ENCODE measurements around the gene CD52. TPM values are rescaled to one million over a fixed set of nuclear protein-coding genes. Genes with fewer than 3 reads are reported as not detected.
"Not testable (repeated sequence)": the region's sequence is repeated elsewhere in the genome, so short reads cannot be mapped to it uniquely, and the experiment has no call there.

CD52 gene
- total RNA-seq, 3 donors from 2014 or later: 6.9 to 17.8 (median 13.1) TPM

DNA sequence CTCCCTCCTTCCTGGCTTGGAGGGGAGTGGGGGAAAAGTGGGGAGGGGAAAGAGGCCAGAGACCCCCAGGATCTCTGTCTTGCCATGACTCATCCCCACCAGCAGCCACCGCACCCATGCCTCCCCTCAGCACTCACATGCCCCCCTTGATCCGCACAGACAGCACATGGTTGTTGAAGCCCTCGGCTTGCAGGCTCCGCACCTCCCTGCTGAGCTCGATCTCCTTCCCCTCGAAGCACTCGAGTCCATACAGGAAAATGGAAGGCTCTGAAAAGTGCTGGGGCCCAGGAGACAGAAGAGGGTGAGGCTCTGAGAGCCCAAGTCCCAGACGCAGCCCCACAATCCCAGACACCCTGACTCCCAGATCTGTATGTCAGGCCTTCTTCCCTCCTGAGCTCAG is 10.8 kb downstream of the CD52 start:
- H3K4me1 ChIP-seq (ENCODE audit: low read depth): no peaks in the 10 kb centered on the region
- H3K9me3 ChIP-seq: no peaks in the 10 kb centered on the region
- no peak for TF ChIP-seq CTCF (IDR thresholded peaks at IDR 0.05)
- ATAC-seq (no peak), DNase-seq (no peak)
- H3K36me3 ChIP-seq (ENCODE audit: low read depth): no peaks in the 10 kb centered on the region
- H3K4me3 ChIP-seq: no peak overlapping the region
- intact Hi-C loops (cut with DNase I, micrococcal nuclease): no loop called here

- intact Hi-C loops (cut with DNase I, micrococcal nuclease); H3K9me3 ChIP-seq; H3K4me3 ChIP-seq; H3K4me1 ChIP-seq (ENCODE audit: low read depth); ATAC-seq; H3K36me3 ChIP-seq (ENCODE audit: low read depth); DNase-seq: not testable (repeated sequence)
Measured at GRCh38 chr1:26329380-26329779, 11.6 kb downstream of the CD52 start.

DNA sequence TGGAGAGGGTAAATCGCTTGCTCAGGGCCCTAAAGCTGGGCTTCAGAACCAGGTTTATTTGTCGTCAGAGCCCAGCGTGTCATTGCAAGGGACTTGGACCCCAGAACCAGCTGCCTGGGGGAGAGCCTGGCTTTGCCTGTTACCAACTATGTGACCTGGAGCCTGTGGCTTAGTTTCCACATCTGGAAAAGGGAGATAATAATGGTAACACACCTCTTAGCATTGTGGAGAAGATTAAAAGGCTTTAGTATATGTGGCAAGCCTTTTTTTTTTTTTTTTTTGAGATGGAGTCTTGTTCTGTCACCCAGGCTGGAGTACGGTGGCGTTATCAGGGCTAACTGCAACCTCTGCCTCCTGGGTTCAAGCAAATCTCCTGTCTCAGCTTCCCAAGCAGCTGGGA is 12.5 kb downstream of the CD52 start:
- Histone ChIP-seq H3K36me3 (ENCODE audit: low read depth) (no peaks in the 10 kb centered on the region), H3K4me1 (ENCODE audit: low read depth) (no peaks in the 10 kb centered on the region), H3K4me3 (no peak overlapping the region), H3K9me3 (no peaks in the 10 kb centered on the region)
- ATAC-seq: no peak
- TF ChIP-seq CTCF (IDR thresholded peaks at IDR 0.05): no peak
- no peak for DNase-seq
- intact Hi-C loops (cut with DNase I, micrococcal nuclease): no loop called here

GRCh38 chr1:26333312-26333711 is 15.6 kb downstream of the CD52 start:
- H3K4me1 ChIP-seq (ENCODE audit: low read depth); DNase-seq; H3K4me3 ChIP-seq; H3K9me3 ChIP-seq; intact Hi-C loops (cut with DNase I, micrococcal nuclease); H3K36me3 ChIP-seq (ENCODE audit: low read depth); ATAC-seq: not testable (repeated sequence)

GRCh38 chr1:26335774-26336476 is 18.2 kb downstream of the CD52 start:
- ATAC-seq: peak; percentile 6
- Histone ChIP-seq H3K9me3 (no peaks in the 10 kb centered on the region), H3K4me3 (no peak overlapping the region), H3K4me1 (ENCODE audit: low read depth) (peaks cover 4% of the 10 kb centered on the region), H3K36me3 (ENCODE audit: low read depth) (no peaks in the 10 kb centered on the region)
- no peak for DNase-seq
- no peak for TF ChIP-seq CTCF (IDR thresholded peaks at IDR 0.05)
- intact Hi-C loops (cut with DNase I, micrococcal nuclease): no loop called here

DNA sequence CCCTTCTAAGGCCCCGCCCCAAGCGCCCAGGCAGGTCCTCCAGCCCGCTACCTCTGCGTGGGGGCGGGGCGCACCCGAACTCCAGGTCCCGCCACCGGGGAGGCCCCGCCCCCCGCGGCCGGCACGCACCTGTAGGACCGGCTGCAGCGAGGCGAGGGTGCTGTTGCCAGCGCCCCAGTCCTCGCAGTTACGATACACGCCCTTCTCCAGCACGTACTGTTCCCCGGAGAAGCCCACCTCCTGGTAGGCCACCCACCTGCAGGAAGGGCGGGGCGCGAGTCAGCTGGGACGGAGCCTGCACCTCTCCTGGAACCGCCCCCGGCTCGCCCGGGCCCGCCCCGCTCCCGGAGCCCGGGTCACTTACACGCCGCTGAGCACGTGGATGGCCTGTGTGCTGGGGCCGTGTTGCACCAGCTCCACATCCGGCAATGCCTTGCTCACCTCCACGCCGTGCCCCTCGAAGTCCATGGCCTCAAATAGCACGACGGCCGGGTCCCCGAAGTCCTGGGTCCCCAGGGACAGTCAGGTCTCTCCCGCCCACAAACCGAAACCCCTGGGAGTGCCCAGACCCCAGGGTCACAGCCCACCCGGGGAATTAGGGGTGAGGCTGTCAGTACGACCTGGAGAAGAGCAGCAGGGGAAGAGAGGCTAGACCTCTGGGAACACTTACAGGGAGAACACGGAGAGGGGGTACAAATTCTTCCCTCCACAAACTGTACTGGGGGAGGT is 18.9 kb downstream of the CD52 start:
- DNase-seq (peak; percentile 95 to 97 (median 97)), ATAC-seq (peak; percentile 99)
- TF ChIP-seq CTCF (IDR thresholded peaks at IDR 0.05): no peak
- intact Hi-C loops (cut with DNase I, micrococcal nuclease): no loop called here
- H3K9me3 ChIP-seq: no peaks in the 10 kb centered on the region
- H3K36me3 ChIP-seq (ENCODE audit: low read depth): no peaks in the 10 kb centered on the region
- no peak overlapping the region for H3K4me3 ChIP-seq
- peaks cover 4% of the 10 kb centered on the region for H3K4me1 ChIP-seq (ENCODE audit: low read depth)

All from mucosa of descending colon (tissue), 3 donors.